ENCODE results near the gene SORL1. TPM values are rescaled to one million over a fixed set of nuclear protein-coding genes. Genes with fewer than 3 reads are reported as not detected.

The SORL1 gene
- total and polyA plus RNA-seq, 2 of the 13 experiments (the other 11 are each of a cell fraction or from before 2014, with no cell fraction given), result 21.3 to 148 TPM

- TF ChIP-seq HIC2 (CRISPR knock-in tag; IDR thresholded peaks at IDR 0.05; ENCODE audit: low read depth) (peak; percentile 98), ZMYM2 (CRISPR knock-in tag; IDR thresholded peaks at IDR 0.05) (no peak), ZNF276 (CRISPR knock-in tag; IDR thresholded peaks at IDR 0.05; ENCODE audit: low read depth) (peak; percentile 99), ZNF878 (CRISPR knock-in tag; IDR thresholded peaks at IDR 0.05) (peak; percentile 81; the same call in 1 of the 2 replicates), ZNF576 (CRISPR knock-in tag; IDR thresholded peaks at IDR 0.05) (no peak), NFKBIZ (CRISPR knock-in tag; IDR thresholded peaks at IDR 0.05) (peak; percentile 98), JUN (CRISPR knock-in tag; IDR thresholded peaks at IDR 0.05) (peak; percentile 83; the same call in 1 of the 2 replicates), ZNF580 (CRISPR knock-in tag; IDR thresholded peaks at IDR 0.05; ENCODE audit: borderline replicate concordance, low read depth) (peak; percentile 97), SP140L (CRISPR knock-in tag; IDR thresholded peaks at IDR 0.05; ENCODE audit: borderline replicate concordance) (0 out of 2 replicates have a peak, but pooled peaks have one; percentile 72), ZNF280B (CRISPR knock-in tag; IDR thresholded peaks at IDR 0.05; ENCODE audit: borderline replicate concordance) (0 out of 2 replicates have a peak, but pooled peaks have one; percentile 23), TRIM24 (CRISPR knock-in tag; IDR thresholded peaks at IDR 0.05) (no peak), BORCS8-MEF2B (CRISPR knock-in tag; IDR thresholded peaks at IDR 0.05) (peak; percentile 88; the same call in 1 of the 2 replicates), EP300 (IDR thresholded peaks at IDR 0.05; ENCODE audit: low read depth in 2 of 2, low read length in 2 of 2) (peak; percentile 53 to 97; a peak in 2 of 4 replicates), EP300 (CRISPR knock-in tag; IDR thresholded peaks at IDR 0.05; ENCODE audit: borderline replicate concordance) (peak; percentile 99), ZNF225 (CRISPR knock-in tag; IDR thresholded peaks at IDR 0.05) (no peak; the same call in 1 of the 2 replicates), SOX13 (IDR thresholded peaks at IDR 0.05) (peak; percentile 95), SOX13 (CRISPR knock-in tag; conservative IDR thresholded peaks at IDR 0.05 in 1 of 2, IDR thresholded peaks at IDR 0.05 in 1 of 2) (peak in 1 of 2 experiments; percentile 98; a peak in 2 of 4 replicates), CBX5 (CRISPR knock-in tag; IDR thresholded peaks at IDR 0.05; ENCODE audit: borderline replicate concordance) (peak; percentile 95; the same call in 1 of the 2 replicates), MED13 (CRISPR knock-in tag; IDR thresholded peaks at IDR 0.05) (0 out of 2 replicates have a peak, but pooled peaks have one; percentile 89), THYN1 (CRISPR knock-in tag; IDR thresholded peaks at IDR 0.05; ENCODE audit: borderline replicate concordance, low read depth) (0 out of 2 replicates have a peak, but pooled peaks have one; percentile 81), ZNF484 (CRISPR knock-in tag; IDR thresholded peaks at IDR 0.05; ENCODE audit: borderline replicate concordance, low read depth) (no peak), ZNF513 (CRISPR knock-in tag; conservative IDR thresholded peaks at IDR 0.05) (no peak)
Measured at GRCh38 chr11:121459413-121460017, 7.4 kb downstream of the SORL1 start (continued).

All from HepG2 (cell line).